Kidney (tissue), 14 donors: ENCODE results near the gene SPRYD3. TPM values are rescaled to one million over a fixed set of nuclear protein-coding genes. Genes with fewer than 3 reads are reported as not detected.

ENCODE experiments used
- DNase-seq, 5 donors: peaks; one replicate each; pipeline ENCODE4 v3.0.0-alpha.2; 2013 to 2020
- FAIRE-seq: peaks from 2 replicates; lab custom pipeline; 2012; peaks lifted over from hg19 to GRCh38; lab: Jason Lieb, UNC
- H3K27ac ChIP-seq, 2 donors: one replicate each; pipeline ENCODE4 v1.7.0; 2013; ENCODE audit warnings: low read depth in 2 of 2, low read length in 2 of 2, inconsistent platforms in 1 of 2
- H3K27me3 ChIP-seq: one replicate; pipeline ENCODE4 v1.7.1; 2013; ENCODE audit warnings: low read length, inconsistent platforms; ENCODE audit not compliant: control insufficient read depth, insufficient read depth
- H3K36me3 ChIP-seq, 3 donors: one replicate each; pipeline versions ENCODE4 v1.7.0 to v1.7.1; 2013; ENCODE audit warnings: low read length in 3 of 3, control low read depth in 1 of 3, inconsistent platforms in 1 of 3; ENCODE audit not compliant: insufficient read depth in 3 of 3, control insufficient read depth in 2 of 3
- H3K4me1 ChIP-seq, 3 donors: one replicate each; pipeline versions ENCODE4 v1.7.0 to v1.7.1; 2013; ENCODE audit warnings: low read length in 3 of 3, inconsistent platforms in 1 of 3, low read depth in 1 of 3; ENCODE audit not compliant: control insufficient read depth in 2 of 3, insufficient read depth in 2 of 3
- H3K4me3 ChIP-seq, 3 donors: one replicate each; pipeline versions ENCODE4 v1.7.0 to v1.8.1; 2013; ENCODE audit warnings: low read length in 3 of 3, control low read depth in 1 of 3, inconsistent platforms in 1 of 3
- H3K9ac ChIP-seq, 3 donors: one replicate each; pipeline versions ENCODE4 v1.7.0 to v1.7.1; 2013; ENCODE audit warnings: low read length in 3 of 3, control low read depth in 1 of 3, inconsistent platforms in 1 of 3
- H3K9me3 ChIP-seq, 3 donors: one replicate each; pipeline versions ENCODE4 v1.7.0 to v1.7.1; 2013; ENCODE audit warnings: low read length in 3 of 3, control low read depth in 1 of 3, inconsistent platforms in 1 of 3; ENCODE audit not compliant: control insufficient read depth in 2 of 3, insufficient read depth in 1 of 3
- CTCF ChIP-seq: IDR thresholded peaks from 3 replicates; pipeline ENCODE4 v1.5.1; 2012; ENCODE audit warnings: mild to moderate bottlenecking, moderate library complexity, borderline replicate concordance; ENCODE audit not compliant: insufficient read depth; ENCODE audit errors: extremely low read depth
- intact Hi-C: fragments of 100-400 bp; cut with DNase I; formaldehyde crosslinking; loops from one replicate; pipeline ENCODE4 v1.11.1; 2022
- polyA plus RNA-seq: library from polyadenylated mRNA; stranded (reverse); fragments of 350-450 nt; fragmentation: Illumina TruSeq; extraction: RNeasy Lipid Tissue Mini Kit (QIAGEN cat#74804); gene quantifications from one replicate; pipeline ENCODE4 v1.2.3, GENCODE V29; 2014; ENCODE audit warnings: low read depth, low replicate concordance; ENCODE audit not compliant: insufficient read depth
- total RNA-seq: library from RNA; stranded (reverse); fragmentation: NEBNext Ultra II Directional; extraction: Animal tissue kit (Norgen Biotek cat#: 25700); gene quantifications from one replicate; pipeline ENCODE4 v1.2.1, GENCODE V29; 2021
- donor health status: control.
- donor health status: control.
- donor health status: control.
- donor health status: control.
- donor health status: control.
- donor health status: DM: yes; HTN: yes; CAD: no.
- donor health status: Normal renal cell carcinoma (clear cell type).

The SPRYD3 gene
- total and polyA plus RNA-seq, 2 donors from 2014 or later = 40.0 to 72.3 TPM

DNA sequence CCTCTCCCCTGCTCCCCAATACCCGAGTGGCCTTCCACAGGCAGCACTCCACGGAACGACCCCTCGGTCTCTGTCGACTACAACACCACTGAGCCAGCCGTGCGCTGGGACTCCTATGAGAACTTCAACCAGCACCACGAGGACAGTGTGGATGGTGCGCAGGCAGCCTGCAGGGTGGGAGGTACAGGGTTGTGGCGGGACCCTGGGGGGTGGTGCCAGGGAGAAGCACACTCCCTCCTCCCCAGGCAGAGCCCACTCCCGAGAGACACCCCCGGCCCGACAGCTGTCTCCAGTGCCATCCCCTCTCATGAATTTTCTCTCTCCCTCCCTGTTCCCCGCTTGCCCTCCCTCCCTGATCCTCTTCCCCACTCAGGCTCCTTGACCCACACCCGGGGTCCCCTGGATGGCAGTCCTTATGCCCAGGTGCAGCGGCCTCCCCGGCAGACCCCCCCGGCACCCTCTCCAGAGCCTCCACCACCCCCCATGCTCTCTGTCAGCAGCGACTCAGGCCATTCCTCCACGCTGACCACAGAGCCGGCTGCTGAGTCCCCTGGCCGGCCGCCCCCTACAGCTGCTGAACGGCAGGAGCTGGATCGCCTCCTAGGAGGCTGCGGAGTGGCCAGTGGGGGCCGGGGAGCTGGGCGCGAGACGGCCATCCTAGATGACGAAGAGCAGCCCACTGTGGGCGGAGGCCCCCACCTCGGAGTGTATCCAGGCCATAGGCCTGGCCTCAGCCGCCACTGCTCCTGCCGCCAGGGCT, 20.3 kb downstream of the SPRYD3 start:
- H3K27ac ChIP-seq = no peak overlapping the region
- intact Hi-C loops = no loop called here

GRCh38 chr12:53057816-53058500, 21.2 kb downstream of the SPRYD3 start:
- no peak for TF ChIP-seq CTCF
- DNase-seq (peak in 2 of 5 donors; percentile 43 to 63), FAIRE-seq (no peak)
- no peak overlapping the region for H3K27ac ChIP-seq
- intact Hi-C loops = no loop called here
- no peak overlapping the region for H3K9ac ChIP-seq
- H3K27me3 ChIP-seq = no peaks in the 10 kb centered on the region
- H3K4me1 ChIP-seq = peaks cover 0 to 39% (median 28%) of the 10 kb centered on the region in 3 donors
- H3K9me3 ChIP-seq = no peaks in the 10 kb centered on the region
- no peak overlapping the region for H3K4me3 ChIP-seq
- peaks cover 0 to 42% (median 11%) of the 10 kb centered on the region in 3 donors for H3K36me3 ChIP-seq

More for the DNA sequence above, 20.3 kb downstream of the SPRYD3 start:
- H3K9ac ChIP-seq = no peak overlapping the region
- no peak overlapping the region for H3K4me3 ChIP-seq
- TF ChIP-seq CTCF = no peak
- H3K36me3 ChIP-seq = peaks cover 0 to 47% (median 15%) of the 10 kb centered on the region in 3 donors
- no peaks in the 10 kb centered on the region for H3K27me3 ChIP-seq
- H3K4me1 ChIP-seq = peaks cover 0 to 36% (median 19%) of the 10 kb centered on the region in 3 donors
- H3K9me3 ChIP-seq = no peaks in the 10 kb centered on the region
- DNase-seq (peak in 2 of 5 donors; percentile 54 to 72), FAIRE-seq (no peak)

- Histone ChIP-seq H3K36me3 (peaks cover 0 to 38% (median 9%) of the 10 kb centered on the region in 3 donors), H3K27me3 (no peaks in the 10 kb centered on the region), H3K4me3 (no peak overlapping the region), H3K9me3 (no peaks in the 10 kb centered on the region), H3K4me1 (peaks cover 2 to 38% (median 36%) of the 10 kb centered on the region in 3 donors), H3K9ac (no peak overlapping the region), H3K27ac (no peak overlapping the region)
- TF ChIP-seq CTCF = no peak
- FAIRE-seq (no peak), DNase-seq (no peak)
- intact Hi-C loops = no loop called here
Measured at GRCh38 chr12:53056901-53057300, 22.3 kb downstream of the SPRYD3 start.
